GM06990 (cell line): ENCODE data around the gene HSPD1.

Experiments
- DNase-seq: peaks from one replicate; pipeline ENCODE4 v3.0.0-alpha.2; 2011; ENCODE audit not compliant: insufficient read length; ENCODE audit errors: extremely low read depth
- H3K27me3 ChIP-seq: replicated peaks from 2 replicates; pipeline ENCODE4 v1.6.0; 2011; ENCODE audit warnings: low read length; ENCODE audit not compliant: control insufficient read depth, insufficient read depth
- H3K36me3 ChIP-seq: 2 replicates; pipeline ENCODE4 v1.5.1; 2011; ENCODE audit warnings: low read length; ENCODE audit not compliant: control insufficient read depth, insufficient read depth
- H3K4me3 ChIP-seq: replicated peaks from 2 replicates; pipeline ENCODE4 v1.5.1; 2011; ENCODE audit warnings: low read depth, mild to moderate bottlenecking, control low read depth, low read length
- CTCF ChIP-seq: IDR thresholded peaks from 2 replicates; pipeline ENCODE4 v1.5.1; 2011; ENCODE audit warnings: low read length, control low read depth, mild to moderate bottlenecking, inconsistent platforms; ENCODE audit not compliant: insufficient read depth, poor library complexity, severe bottlenecking

The HSPD1 gene

DNA sequence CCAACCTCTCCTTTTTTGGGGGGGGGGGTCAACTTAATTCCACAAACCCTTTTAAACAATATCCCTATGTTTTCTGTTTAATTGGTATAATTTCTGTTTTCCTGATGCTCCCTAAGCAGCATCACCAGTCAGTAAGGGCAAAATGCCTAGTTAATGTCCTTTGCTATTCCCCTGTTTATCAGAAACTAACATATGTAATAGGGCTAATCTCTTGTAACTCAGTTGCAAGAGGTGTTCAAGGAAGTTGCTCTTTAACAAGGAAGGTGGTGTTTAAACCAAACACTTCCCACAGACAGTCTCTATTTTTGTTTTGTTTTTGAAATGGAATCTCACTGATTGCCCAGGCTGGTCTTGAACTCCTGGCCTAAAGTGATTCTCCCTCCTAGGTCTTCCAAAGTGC lies 52.8 kb downstream of the HSPD1 start:
- H3K27me3 ChIP-seq = no peaks in the 10 kb centered on the region
- H3K36me3 ChIP-seq = no peaks in the 10 kb centered on the region
- DNase-seq = no peak
- no peak for TF ChIP-seq CTCF
- H3K4me3 ChIP-seq = no peak overlapping the region

- DNase-seq = no peak
- Histone ChIP-seq H3K27me3 (no peaks in the 10 kb centered on the region), H3K36me3 (no peaks in the 10 kb centered on the region), H3K4me3 (no peak overlapping the region)
- no peak for TF ChIP-seq CTCF
These were observed 53.9 kb downstream of the HSPD1 start for GRCh38 chr2:197445746-197446145.

DNA sequence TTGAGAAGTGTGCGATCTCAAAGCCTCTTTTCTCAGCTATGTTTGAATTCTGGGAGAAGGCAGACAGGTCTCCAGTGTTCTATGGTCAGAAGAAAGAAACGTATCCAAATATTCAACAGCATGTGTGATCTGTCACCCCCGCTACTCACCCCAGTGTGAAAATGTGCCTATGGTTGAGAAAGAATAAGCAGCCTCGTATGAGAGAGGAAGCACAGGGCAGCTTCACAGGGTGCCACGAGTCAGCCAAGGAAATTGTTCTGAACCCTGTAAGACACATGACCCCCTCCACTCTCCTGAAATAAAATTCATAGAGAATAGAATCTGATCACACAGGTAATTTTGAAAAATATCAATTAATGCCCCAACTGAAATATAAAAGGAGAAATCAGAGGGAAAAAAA lies 56.8 kb downstream of the HSPD1 start:
- no peaks in the 10 kb centered on the region for H3K36me3 ChIP-seq
- no peak for TF ChIP-seq CTCF
- DNase-seq = no peak
- no peaks in the 10 kb centered on the region for H3K27me3 ChIP-seq
- H3K4me3 ChIP-seq = no peak overlapping the region

GRCh38 chr2:197437380-197437779 lies 62.3 kb downstream of the HSPD1 start:
- H3K27me3 ChIP-seq = no peaks in the 10 kb centered on the region
- no peak for TF ChIP-seq CTCF
- H3K4me3 ChIP-seq = no peak overlapping the region
- no peak for DNase-seq
- H3K36me3 ChIP-seq = no peaks in the 10 kb centered on the region
